H1 (cell line): ENCODE data around the gene NHSL2.

Experiments used
- ATF3 ChIP-seq: IDR thresholded peaks from 2 replicates; pipeline ENCODE4 v1.6.1; 2011; ENCODE audit warnings: low read depth, mild to moderate bottlenecking, low read length; ENCODE audit not compliant: insufficient read depth
- BRCA1 ChIP-seq: IDR thresholded peaks from 2 replicates; pipeline ENCODE4 v1.6.1; 2012; ENCODE audit warnings: low read depth, low read length, improper control_type of control experiment
- CTCF ChIP-seq, 3 experiments: IDR thresholded peaks; 1 replicate in 2 of 3; 2 replicates in 1 of 3; pipeline versions ENCODE4 v1.5.1 to v1.6.1; 2011; ENCODE audit warnings: low read length in 3 of 3, mild to moderate bottlenecking in 3 of 3, inconsistent platforms in 2 of 3, low read depth in 1 of 3, moderate library complexity in 1 of 3; ENCODE audit not compliant: insufficient read depth in 1 of 3; ENCODE audit errors: control extremely low read depth in 1 of 3
- EP300 ChIP-seq, 2 experiments: IDR thresholded peaks; 1 replicate in 1 of 2; 2 replicates in 1 of 2; pipeline ENCODE4 v1.6.1; 2011 to 2012; ENCODE audit warnings: low read depth in 2 of 2, low read length in 2 of 2, mild to moderate bottlenecking in 2 of 2, borderline replicate concordance in 1 of 2, inconsistent platforms in 1 of 2, moderate library complexity in 1 of 2
- EZH2 ChIP-seq: fragments of 200-600 bp; sonication (generic); IDR thresholded peaks from 2 replicates; pipeline ENCODE4 v1.7.1; 2012; ENCODE audit warnings: low read depth, mild to moderate bottlenecking, moderate library complexity, low read length, inconsistent platforms; ENCODE audit not compliant: severe bottlenecking
- MAFK ChIP-seq: IDR thresholded peaks from 2 replicates; pipeline ENCODE4 v1.6.1; 2012; ENCODE audit warnings: low read depth, mild to moderate bottlenecking, improper control_type of control experiment, low read length
- TAF1 ChIP-seq: IDR thresholded peaks from 2 replicates; pipeline ENCODE4 v1.6.1; 2011; ENCODE audit warnings: mild to moderate bottlenecking, low read depth, low read length

GRCh38 chrX:72037601-72038000, 127.0 kb downstream of the NHSL2 start:
- TF ChIP-seq TAF1 = no peak
- TF ChIP-seq BRCA1 = no peak
- no peak for TF ChIP-seq EP300 (IDR thresholded peaks at IDR 0.05; ENCODE audit: borderline replicate concordance in 1 of 2, low read depth in 2 of 2, low read length in 2 of 2)
- no peak for TF ChIP-seq CTCF (IDR thresholded peaks at IDR 0.05; ENCODE audit: control extremely low read depth in 1 of 3, insufficient read depth in 1 of 3, low read depth in 1 of 3, low read length in 3 of 3)
- no peak for TF ChIP-seq ATF3
- TF ChIP-seq MAFK = no peak
- TF ChIP-seq EZH2 = no peak
